ENCODE measurements around the gene MDK. TPM values are rescaled to one million over a fixed set of nuclear protein-coding genes. Genes with fewer than 3 reads are reported as not detected.
A peak's percentile ranks its signal among the peaks of the same experiment; 100 is the strongest.

MDK gene
- total and polyA plus RNA-seq, 2 of the 13 experiments (the other 11 are each of a cell fraction or from before 2014, with no cell fraction given): 312 to 407 TPM

- TF ChIP-seq SP2 (CRISPR knock-in tag; IDR thresholded peaks at IDR 0.05): no peak
- TF ChIP-seq SKI (IDR thresholded peaks at IDR 0.05; ENCODE audit: partially characterized antibody): no peak
- TF ChIP-seq CEBPB (IDR thresholded peaks at IDR 0.05; ENCODE audit: borderline replicate concordance, low read depth, low read length): peak; percentile 79
- no peak for TF ChIP-seq FOXK2 (IDR thresholded peaks at IDR 0.05)
- no peak for TF ChIP-seq ZNF275 (CRISPR knock-in tag; IDR thresholded peaks at IDR 0.05; ENCODE audit: borderline replicate concordance)
- no peak for TF ChIP-seq NCOR1 (IDR thresholded peaks at IDR 0.05; ENCODE audit: borderline replicate concordance, low read length)
- TF ChIP-seq SP5 (CRISPR knock-in tag; IDR thresholded peaks at IDR 0.05; ENCODE audit: borderline replicate concordance, low read depth): no peak
Observed at GRCh38 chr11:46356924-46357482, 24.5 kb upstream of the MDK start (continued).

- TF ChIP-seq MEF2D (CRISPR knock-in tag; IDR thresholded peaks at IDR 0.05) (no peak), HINFP (CRISPR knock-in tag; IDR thresholded peaks at IDR 0.05; ENCODE audit: low read depth) (no peak), ZNF710 (CRISPR knock-in tag; IDR thresholded peaks at IDR 0.05; ENCODE audit: borderline replicate concordance) (no peak), AGO2 (optimal IDR thresholded peaks at IDR 0.05; ENCODE audit: low read depth, low read length) (peak; percentile 35), AKAP8 (CRISPR knock-in tag; IDR thresholded peaks at IDR 0.05) (no peak)
- Histone ChIP-seq H3K9ac (ENCODE audit: insufficient read depth, low read depth, low read length) (no peak overlapping the region), H3K4me2 (ENCODE audit: low read depth, low read length) (no peak overlapping the region), H4K20me1 (ENCODE audit: insufficient read depth, low read length) (no peaks in the 10 kb centered on the region), H3K36me3 (replicated peaks in 1 of 2; ENCODE audit: control insufficient read depth in 1 of 2, insufficient read depth in 2 of 2, low read length in 2 of 2) (0 out of 5 replicates have a peak, but pooled peaks cover 0 to 11% of the 10 kb centered on the region in 2 experiments), H3K27me3 (ENCODE audit: control insufficient read depth in 1 of 2, insufficient read depth in 2 of 2, low read length in 2 of 2) (no peaks in the 10 kb centered on the region), H3K79me2 (ENCODE audit: insufficient read depth, low read length) (peaks cover 2% of the 10 kb centered on the region), H3K9me3 (ENCODE audit: low read length) (no peaks in the 10 kb centered on the region), H3K4me1 (ENCODE audit: insufficient read depth, low read length) (peaks cover 18% of the 10 kb centered on the region), H3K4me3 (replicated peaks in 1 of 3; ENCODE audit: insufficient read depth in 1 of 3, low read depth in 2 of 3, low read length in 3 of 3) (no peak overlapping the region), H2AFZ (ENCODE audit: low read length) (no peak overlapping the region), H3K27ac (ENCODE audit: extremely low read length, insufficient read depth, low read length) (no peak overlapping the region)
- intact Hi-C loops (cut with micrococcal nuclease; ENCODE audit: unreplicated experiment): no loop called here
- in situ Hi-C loops (cut with HindIII; ENCODE audit: extremely low pct_ligation_motif_present, low pct_unique_long_range_greater_than_20kb): no loop called here
- BruUV-seq (replicated peaks): no TSS peak
- ChIA-PET CTCF (ENCODE audit: low intra/inter-chr PET ratio, low total read pairs) (no interaction called here), POLR2A (no interaction called here)
- WGBS (ENCODE audit: low lambda C conversion rate): 98% methylated on average over 11 of the region's 11 CpGs
- ATAC-seq (no peak), DNase-seq (ENCODE audit: low spot score) (no peak), FAIRE-seq (no peak)
Observed at GRCh38 chr11:46357483-46357936, 24.0 kb upstream of the MDK start.

Data from HepG2 (cell line).